HepG2 (cell line): ENCODE data around the gene ZNF189.

Experiments
- CEBPB ChIP-seq: IDR thresholded peaks from 2 replicates; pipeline ENCODE4 v1.6.1; 2011; ENCODE audit warnings: low read depth, low read length, improper control_type of control experiment, borderline replicate concordance
- KDM1A ChIP-seq: IDR thresholded peaks from 2 replicates; pipeline ENCODE4 v1.6.1; 2016; ENCODE audit warnings: missing compliant biosample characterization
- POLR2A ChIP-seq, 2 experiments: IDR thresholded peaks; 2 replicates each; pipeline ENCODE4 v1.6.1; 2011; ENCODE audit warnings: low read depth in 2 of 2, low read length in 2 of 2, mild to moderate bottlenecking in 1 of 2, moderate library complexity in 1 of 2; ENCODE audit not compliant: insufficient read depth in 1 of 2
- PRDM15 ChIP-seq: sonication (generic); formaldehyde crosslinking; IDR thresholded peaks from 2 replicates; pipeline ENCODE4 v1.4.0; 2020; ENCODE audit warnings: missing genetic modification reagents
- RNF2 ChIP-seq: fragments of 450-650 bp; conservative IDR thresholded peaks from 2 replicates; pipeline ENCODE4 v1.6.1; 2016; ENCODE audit warnings: low read depth
- SOX6 ChIP-seq, 2 experiments: fragments of 450-650 bp in 1 of 2; sonication (generic) in 1 of 2; formaldehyde crosslinking in 1 of 2; IDR thresholded peaks; 2 replicates each; pipeline versions ENCODE4 v1.4.0 to v1.6.1; 2017 to 2020; ENCODE audit warnings: antibody characterized with exemption in 1 of 2, mild to moderate bottlenecking in 1 of 2, missing genetic modification reagents in 1 of 2
- ZNF225 ChIP-seq: sonication (generic); formaldehyde crosslinking; IDR thresholded peaks from 2 replicates; pipeline ENCODE4 v1.4.0; 2020; ENCODE audit warnings: mild to moderate bottlenecking, missing genetic modification reagents
- ZNF264 ChIP-seq: sonication (generic); formaldehyde crosslinking; IDR thresholded peaks from 2 replicates; pipeline ENCODE4 v1.4.0; 2020; ENCODE audit warnings: missing genetic modification reagents

DNA sequence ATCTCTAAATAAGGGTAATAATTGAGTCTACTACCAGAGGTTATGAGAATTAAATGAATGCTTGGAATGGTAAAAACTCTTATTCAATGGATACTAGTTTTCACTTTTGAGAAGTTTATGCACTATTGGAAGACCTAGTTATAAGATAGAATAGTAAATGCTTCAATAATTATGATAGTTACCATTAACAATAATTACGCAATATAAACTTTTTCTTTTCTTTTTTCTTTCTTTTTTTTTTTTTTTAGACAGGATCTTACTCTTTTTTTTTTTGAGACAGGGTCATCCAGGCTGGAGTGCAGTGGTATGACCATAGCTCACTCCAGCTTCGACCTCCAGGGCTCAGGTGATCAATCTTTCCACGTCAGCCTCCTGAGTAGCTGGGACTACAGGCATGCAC lies 30.3 kb downstream of the ZNF189 start:
- TF ChIP-seq KDM1A (CRISPR knock-in tag) (no peak), SOX6 (IDR thresholded peaks at IDR 0.05) (no peak), SOX6 (CRISPR knock-in tag; IDR thresholded peaks at IDR 0.05) (no peak), CEBPB (no peak), PRDM15 (CRISPR knock-in tag) (no peak), ZNF264 (CRISPR knock-in tag) (no peak), ZNF225 (CRISPR knock-in tag) (no peak), POLR2A (IDR thresholded peaks at IDR 0.05; ENCODE audit: insufficient read depth in 1 of 2, low read depth in 2 of 2, low read length in 2 of 2) (no peak), RNF2 (no peak)
